Neural progenitor cell (in vitro differentiated cells): ENCODE data around the gene PIGW.

ENCODE experiments used
- EZH2phosphoT487 ChIP-seq: fragments of 200-600 bp; sonication (generic); IDR thresholded peaks from 2 replicates; pipeline ENCODE4 v1.6.1; 2017; ENCODE audit warnings: antibody characterized with exemption
- TF ChIP-seq, protein P1 (sequence below): fragments of 200-600 bp; sonication (generic); IDR thresholded peaks from 2 replicates; pipeline ENCODE4 v1.5.1; 2017; ENCODE audit warnings: antibody characterized with exemption, mild to moderate bottlenecking

DNA sequence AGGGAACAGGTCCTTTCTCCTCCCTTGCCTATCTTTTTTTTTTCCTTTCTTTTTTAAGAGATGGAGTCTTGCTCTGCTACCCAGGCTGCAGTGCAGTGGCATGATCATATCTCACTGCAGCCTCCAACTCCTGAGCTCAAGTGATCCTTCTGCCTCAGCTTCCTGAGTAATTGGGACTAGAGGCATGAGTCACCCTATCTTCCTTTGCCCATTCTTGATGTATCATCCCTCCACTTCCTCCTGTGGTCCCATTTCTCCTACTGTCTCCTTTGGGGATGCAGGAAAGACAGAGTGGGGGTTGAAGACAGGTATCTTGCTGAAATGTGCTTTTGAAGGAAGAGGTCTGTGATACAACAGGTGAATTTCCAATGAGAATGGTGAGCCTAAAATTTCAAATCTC, 5.7 kb upstream of the PIGW start:
- no peak for TF ChIP-seq EZH2phosphoT487
- TF ChIP-seq, protein P1, sequence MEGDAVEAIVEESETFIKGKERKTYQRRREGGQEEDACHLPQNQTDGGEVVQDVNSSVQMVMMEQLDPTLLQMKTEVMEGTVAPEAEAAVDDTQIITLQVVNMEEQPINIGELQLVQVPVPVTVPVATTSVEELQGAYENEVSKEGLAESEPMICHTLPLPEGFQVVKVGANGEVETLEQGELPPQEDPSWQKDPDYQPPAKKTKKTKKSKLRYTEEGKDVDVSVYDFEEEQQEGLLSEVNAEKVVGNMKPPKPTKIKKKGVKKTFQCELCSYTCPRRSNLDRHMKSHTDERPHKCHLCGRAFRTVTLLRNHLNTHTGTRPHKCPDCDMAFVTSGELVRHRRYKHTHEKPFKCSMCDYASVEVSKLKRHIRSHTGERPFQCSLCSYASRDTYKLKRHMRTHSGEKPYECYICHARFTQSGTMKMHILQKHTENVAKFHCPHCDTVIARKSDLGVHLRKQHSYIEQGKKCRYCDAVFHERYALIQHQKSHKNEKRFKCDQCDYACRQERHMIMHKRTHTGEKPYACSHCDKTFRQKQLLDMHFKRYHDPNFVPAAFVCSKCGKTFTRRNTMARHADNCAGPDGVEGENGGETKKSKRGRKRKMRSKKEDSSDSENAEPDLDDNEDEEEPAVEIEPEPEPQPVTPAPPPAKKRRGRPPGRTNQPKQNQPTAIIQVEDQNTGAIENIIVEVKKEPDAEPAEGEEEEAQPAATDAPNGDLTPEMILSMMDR: no peak
